SK-N-SH treated with all-trans-retinoic acid at 6 μM for 48 hours (cell line): ENCODE measurements around the gene PXDC1.

Experiments used
- ATAC-seq: fragments of 200-7000 bp; cut with Tn5 transposase; 3 replicates; pipeline ENCODE4 v1.9.1; 2020; ENCODE audit warnings: mild to moderate bottlenecking, moderate library complexity
- ARNTL ChIP-seq: fragments of 450-650 bp; formaldehyde crosslinking; IDR thresholded peaks from 2 replicates; pipeline ENCODE4 v1.5.0; 2020; ENCODE audit warnings: low read depth, mild to moderate bottlenecking, moderate library complexity, borderline replicate concordance
- BACH2 ChIP-seq: fragments of 250-450 bp; sonication (Bioruptor Pico); IDR thresholded peaks from 2 replicates; pipeline ENCODE4 v1.9.0; 2021; ENCODE audit warnings: mild to moderate bottlenecking, borderline replicate concordance
- CREB5 ChIP-seq: fragments of 250-450 bp; sonication (Bioruptor Pico); IDR thresholded peaks from 2 replicates; pipeline ENCODE4 v1.5.1; 2020; ENCODE audit warnings: low read depth, mild to moderate bottlenecking, moderate library complexity
- CSRNP3 ChIP-seq: fragments of 250-450 bp; sonication (Bioruptor Pico); IDR thresholded peaks from 2 replicates; pipeline ENCODE4 v1.5.1; 2021; ENCODE audit warnings: mild to moderate bottlenecking, moderate library complexity
- ESRRG ChIP-seq: fragments of 250-450 bp; sonication (Bioruptor Pico); IDR thresholded peaks from 2 replicates; pipeline ENCODE4 v1.6.1; 2021; ENCODE audit warnings: mild to moderate bottlenecking
- GLIS3 ChIP-seq: fragments of 250-450 bp; sonication (Bioruptor Pico); IDR thresholded peaks from 2 replicates; pipeline ENCODE4 v1.5.0; 2020; ENCODE audit warnings: mild to moderate bottlenecking, moderate library complexity
- ISL1 ChIP-seq: fragments of 250-450 bp; sonication (Bioruptor Pico); IDR thresholded peaks from 2 replicates; pipeline ENCODE4 v2.1.2; 2022; ENCODE audit warnings: mild to moderate bottlenecking, moderate library complexity
- OSR1 ChIP-seq: fragments of 250-450 bp; sonication (Bioruptor Pico); IDR thresholded peaks from 2 replicates; pipeline ENCODE4 v1.8.0; 2022; ENCODE audit warnings: moderate library complexity, mild to moderate bottlenecking, inconsistent platforms
- PPARA ChIP-seq: fragments of 250-450 bp; sonication (Bioruptor Pico); IDR thresholded peaks from 2 replicates; pipeline ENCODE4 v1.5.0; 2020; ENCODE audit warnings: mild to moderate bottlenecking, borderline replicate concordance
- RARB ChIP-seq: fragments of 250-450 bp; sonication (Bioruptor Pico); IDR thresholded peaks from 2 replicates; pipeline ENCODE4 v1.8.0; 2021; ENCODE audit warnings: mild to moderate bottlenecking, moderate library complexity
- TCF4 ChIP-seq: fragments of 250-450 bp; sonication (Bioruptor Pico); IDR thresholded peaks from 2 replicates; pipeline ENCODE4 v1.8.0; 2021; ENCODE audit warnings: mild to moderate bottlenecking, moderate library complexity, borderline replicate concordance
- ZC3H10 ChIP-seq: fragments of 250-450 bp; sonication (Bioruptor Pico); IDR thresholded peaks from 2 replicates; pipeline ENCODE4 v1.5.1; 2021; ENCODE audit warnings: mild to moderate bottlenecking, moderate library complexity
- ZFP30 ChIP-seq: fragments of 450-650 bp; formaldehyde crosslinking; IDR thresholded peaks from 2 replicates; pipeline ENCODE4 v1.5.0; 2022; ENCODE audit warnings: mild to moderate bottlenecking, moderate library complexity
- ZNF565 ChIP-seq: fragments of 450-650 bp; formaldehyde crosslinking; conservative IDR thresholded peaks from 2 replicates; pipeline ENCODE4 v1.5.0; 2020; ENCODE audit warnings: low read depth, mild to moderate bottlenecking, moderate library complexity
- ZNF70 ChIP-seq: fragments of 450-650 bp; formaldehyde crosslinking; IDR thresholded peaks from 2 replicates; pipeline ENCODE4 v1.5.0; 2020; ENCODE audit warnings: mild to moderate bottlenecking, moderate library complexity
- ZNF8 ChIP-seq: fragments of 450-650 bp; formaldehyde crosslinking; IDR thresholded peaks from 2 replicates; pipeline ENCODE4 v1.5.0; 2020; ENCODE audit warnings: mild to moderate bottlenecking, moderate library complexity
- TF ChIP-seq, protein P1 (sequence below): fragments of 250-450 bp; sonication (Bioruptor Pico); IDR thresholded peaks from 2 replicates; pipeline ENCODE4 v1.8.0; 2020; ENCODE audit warnings: mild to moderate bottlenecking, moderate library complexity, borderline replicate concordance
- TF ChIP-seq, protein P2 (sequence below): fragments of 250-450 bp; sonication (Bioruptor Pico); IDR thresholded peaks from 2 replicates; pipeline ENCODE4 v1.8.0; 2021; ENCODE audit warnings: low read depth, mild to moderate bottlenecking, moderate library complexity, borderline replicate concordance
- TF ChIP-seq, protein P3 (sequence below): fragments of 250-450 bp; sonication (Bioruptor Pico); IDR thresholded peaks from 2 replicates; pipeline ENCODE4 v1.5.0; 2020; ENCODE audit warnings: mild to moderate bottlenecking, moderate library complexity

The PXDC1 gene

DNA sequence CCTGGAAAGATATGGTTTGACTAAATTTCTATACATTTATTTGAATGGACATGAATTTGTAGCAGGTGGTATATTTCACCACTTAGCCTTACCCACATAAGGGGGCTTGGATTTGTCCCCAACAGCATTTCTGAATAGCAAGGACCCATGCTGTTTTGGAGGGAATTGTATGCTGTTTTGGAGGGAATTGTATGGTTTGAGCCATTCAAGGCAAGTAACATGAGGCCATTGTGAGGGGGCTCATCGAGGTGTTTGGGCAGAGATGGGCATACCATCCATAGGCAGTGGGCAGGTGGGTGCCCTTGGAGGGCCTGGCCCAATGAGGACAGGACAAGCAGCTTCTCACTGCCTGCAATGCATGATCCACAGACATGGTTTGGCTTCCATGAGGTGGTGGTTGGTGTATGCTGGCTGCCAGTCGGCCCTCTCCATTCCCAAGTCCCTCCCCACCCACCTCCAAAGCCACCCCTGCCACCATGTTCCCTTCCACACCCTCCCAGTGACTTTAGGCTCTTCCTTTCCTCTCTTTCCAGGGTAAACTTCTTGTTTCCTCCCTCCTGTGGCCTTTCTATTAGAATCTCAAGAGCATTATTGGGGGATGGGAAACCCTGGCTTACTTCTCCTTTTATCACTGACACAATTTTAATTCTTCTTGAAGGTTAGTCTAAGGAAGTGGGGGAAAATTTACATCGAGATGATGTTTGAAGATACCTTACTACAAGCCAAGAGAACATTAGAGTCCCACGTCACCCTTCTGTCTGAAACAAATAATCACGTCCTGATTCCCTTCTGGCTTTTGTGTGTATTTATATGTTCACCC, 13.2 kb upstream of the PXDC1 start (continued):
- TF ChIP-seq BACH2 (CRISPR knock-in tag) = no peak

GRCh38 chr6:3762852-3763251, 11.3 kb upstream of the PXDC1 start:
- no peak for TF ChIP-seq ZNF565 (CRISPR knock-in tag)
- no peak for TF ChIP-seq ZFP30 (CRISPR knock-in tag)
- TF ChIP-seq CREB5 (CRISPR knock-in tag) = no peak
- no peak for TF ChIP-seq ISL1 (CRISPR knock-in tag)
- TF ChIP-seq ESRRG (CRISPR knock-in tag) = no peak
- no peak for TF ChIP-seq ZC3H10 (CRISPR knock-in tag)
- no peak for TF ChIP-seq ZNF70
- TF ChIP-seq, protein P1, sequence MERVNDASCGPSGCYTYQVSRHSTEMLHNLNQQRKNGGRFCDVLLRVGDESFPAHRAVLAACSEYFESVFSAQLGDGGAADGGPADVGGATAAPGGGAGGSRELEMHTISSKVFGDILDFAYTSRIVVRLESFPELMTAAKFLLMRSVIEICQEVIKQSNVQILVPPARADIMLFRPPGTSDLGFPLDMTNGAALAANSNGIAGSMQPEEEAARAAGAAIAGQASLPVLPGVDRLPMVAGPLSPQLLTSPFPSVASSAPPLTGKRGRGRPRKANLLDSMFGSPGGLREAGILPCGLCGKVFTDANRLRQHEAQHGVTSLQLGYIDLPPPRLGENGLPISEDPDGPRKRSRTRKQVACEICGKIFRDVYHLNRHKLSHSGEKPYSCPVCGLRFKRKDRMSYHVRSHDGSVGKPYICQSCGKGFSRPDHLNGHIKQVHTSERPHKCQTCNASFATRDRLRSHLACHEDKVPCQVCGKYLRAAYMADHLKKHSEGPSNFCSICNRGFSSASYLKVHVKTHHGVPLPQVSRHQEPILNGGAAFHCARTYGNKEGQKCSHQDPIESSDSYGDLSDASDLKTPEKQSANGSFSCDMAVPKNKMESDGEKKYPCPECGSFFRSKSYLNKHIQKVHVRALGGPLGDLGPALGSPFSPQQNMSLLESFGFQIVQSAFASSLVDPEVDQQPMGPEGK (CRISPR knock-in tag) = no peak
- TF ChIP-seq TCF4 = no peak
- TF ChIP-seq, protein P2, sequence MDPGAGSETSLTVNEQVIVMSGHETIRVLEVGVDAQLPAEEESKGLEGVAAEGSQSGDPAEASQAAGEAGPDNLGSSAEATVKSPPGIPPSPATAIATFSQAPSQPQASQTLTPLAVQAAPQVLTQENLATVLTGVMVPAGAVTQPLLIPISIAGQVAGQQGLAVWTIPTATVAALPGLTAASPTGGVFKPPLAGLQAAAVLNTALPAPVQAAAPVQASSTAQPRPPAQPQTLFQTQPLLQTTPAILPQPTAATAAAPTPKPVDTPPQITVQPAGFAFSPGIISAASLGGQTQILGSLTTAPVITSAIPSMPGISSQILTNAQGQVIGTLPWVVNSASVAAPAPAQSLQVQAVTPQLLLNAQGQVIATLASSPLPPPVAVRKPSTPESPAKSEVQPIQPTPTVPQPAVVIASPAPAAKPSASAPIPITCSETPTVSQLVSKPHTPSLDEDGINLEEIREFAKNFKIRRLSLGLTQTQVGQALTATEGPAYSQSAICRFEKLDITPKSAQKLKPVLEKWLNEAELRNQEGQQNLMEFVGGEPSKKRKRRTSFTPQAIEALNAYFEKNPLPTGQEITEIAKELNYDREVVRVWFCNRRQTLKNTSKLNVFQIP (CRISPR knock-in tag) = no peak
- no peak for TF ChIP-seq GLIS3 (CRISPR knock-in tag)
- TF ChIP-seq, protein P3, sequence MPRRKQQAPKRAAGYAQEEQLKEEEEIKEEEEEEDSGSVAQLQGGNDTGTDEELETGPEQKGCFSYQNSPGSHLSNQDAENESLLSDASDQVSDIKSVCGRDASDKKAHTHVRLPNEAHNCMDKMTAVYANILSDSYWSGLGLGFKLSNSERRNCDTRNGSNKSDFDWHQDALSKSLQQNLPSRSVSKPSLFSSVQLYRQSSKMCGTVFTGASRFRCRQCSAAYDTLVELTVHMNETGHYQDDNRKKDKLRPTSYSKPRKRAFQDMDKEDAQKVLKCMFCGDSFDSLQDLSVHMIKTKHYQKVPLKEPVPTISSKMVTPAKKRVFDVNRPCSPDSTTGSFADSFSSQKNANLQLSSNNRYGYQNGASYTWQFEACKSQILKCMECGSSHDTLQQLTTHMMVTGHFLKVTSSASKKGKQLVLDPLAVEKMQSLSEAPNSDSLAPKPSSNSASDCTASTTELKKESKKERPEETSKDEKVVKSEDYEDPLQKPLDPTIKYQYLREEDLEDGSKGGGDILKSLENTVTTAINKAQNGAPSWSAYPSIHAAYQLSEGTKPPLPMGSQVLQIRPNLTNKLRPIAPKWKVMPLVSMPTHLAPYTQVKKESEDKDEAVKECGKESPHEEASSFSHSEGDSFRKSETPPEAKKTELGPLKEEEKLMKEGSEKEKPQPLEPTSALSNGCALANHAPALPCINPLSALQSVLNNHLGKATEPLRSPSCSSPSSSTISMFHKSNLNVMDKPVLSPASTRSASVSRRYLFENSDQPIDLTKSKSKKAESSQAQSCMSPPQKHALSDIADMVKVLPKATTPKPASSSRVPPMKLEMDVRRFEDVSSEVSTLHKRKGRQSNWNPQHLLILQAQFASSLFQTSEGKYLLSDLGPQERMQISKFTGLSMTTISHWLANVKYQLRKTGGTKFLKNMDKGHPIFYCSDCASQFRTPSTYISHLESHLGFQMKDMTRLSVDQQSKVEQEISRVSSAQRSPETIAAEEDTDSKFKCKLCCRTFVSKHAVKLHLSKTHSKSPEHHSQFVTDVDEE (CRISPR knock-in tag) = no peak
- TF ChIP-seq ZNF8 = no peak
- no peak for TF ChIP-seq CSRNP3
- TF ChIP-seq PPARA (CRISPR knock-in tag) = no peak
- TF ChIP-seq ARNTL (CRISPR knock-in tag) = no peak
- TF ChIP-seq RARB (CRISPR knock-in tag) = no peak
- ATAC-seq = no peak

- ATAC-seq = no peak
- TF ChIP-seq OSR1 (CRISPR knock-in tag) = no peak
- TF ChIP-seq, protein P1 (CRISPR knock-in tag) = no peak
These were observed 10.8 kb upstream of the PXDC1 start for GRCh38 chr6:3762359-3762758.
